ENCODE measurements around the gene CEMP1.

- TF ChIP-seq, protein P1, sequence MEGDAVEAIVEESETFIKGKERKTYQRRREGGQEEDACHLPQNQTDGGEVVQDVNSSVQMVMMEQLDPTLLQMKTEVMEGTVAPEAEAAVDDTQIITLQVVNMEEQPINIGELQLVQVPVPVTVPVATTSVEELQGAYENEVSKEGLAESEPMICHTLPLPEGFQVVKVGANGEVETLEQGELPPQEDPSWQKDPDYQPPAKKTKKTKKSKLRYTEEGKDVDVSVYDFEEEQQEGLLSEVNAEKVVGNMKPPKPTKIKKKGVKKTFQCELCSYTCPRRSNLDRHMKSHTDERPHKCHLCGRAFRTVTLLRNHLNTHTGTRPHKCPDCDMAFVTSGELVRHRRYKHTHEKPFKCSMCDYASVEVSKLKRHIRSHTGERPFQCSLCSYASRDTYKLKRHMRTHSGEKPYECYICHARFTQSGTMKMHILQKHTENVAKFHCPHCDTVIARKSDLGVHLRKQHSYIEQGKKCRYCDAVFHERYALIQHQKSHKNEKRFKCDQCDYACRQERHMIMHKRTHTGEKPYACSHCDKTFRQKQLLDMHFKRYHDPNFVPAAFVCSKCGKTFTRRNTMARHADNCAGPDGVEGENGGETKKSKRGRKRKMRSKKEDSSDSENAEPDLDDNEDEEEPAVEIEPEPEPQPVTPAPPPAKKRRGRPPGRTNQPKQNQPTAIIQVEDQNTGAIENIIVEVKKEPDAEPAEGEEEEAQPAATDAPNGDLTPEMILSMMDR (IDR thresholded peaks at IDR 0.05): no peak
- TF ChIP-seq POLR2A (IDR thresholded peaks at IDR 0.05) (no peak), POLR2AphosphoS5 (IDR thresholded peaks at IDR 0.05; ENCODE audit: insufficient read depth in 1 of 2, low read depth in 1 of 2) (no peak)
Measured at GRCh38 chr16:2481676-2482075, 49.5 kb downstream of the CEMP1 start.

Data from vagina (tissue), 2 donors.